ENCODE results near the gene IL23A. TPM values are rescaled to one million over a fixed set of nuclear protein-coding genes. Genes with fewer than 3 reads are reported as not detected.
A peak's percentile ranks its signal among the peaks of the same experiment; 100 is the strongest.

Gene IL23A
- total and polyA plus RNA-seq, 12 donors = 0.20 to 0.57 (median 0.41) TPM; not detected in 6

DNA sequence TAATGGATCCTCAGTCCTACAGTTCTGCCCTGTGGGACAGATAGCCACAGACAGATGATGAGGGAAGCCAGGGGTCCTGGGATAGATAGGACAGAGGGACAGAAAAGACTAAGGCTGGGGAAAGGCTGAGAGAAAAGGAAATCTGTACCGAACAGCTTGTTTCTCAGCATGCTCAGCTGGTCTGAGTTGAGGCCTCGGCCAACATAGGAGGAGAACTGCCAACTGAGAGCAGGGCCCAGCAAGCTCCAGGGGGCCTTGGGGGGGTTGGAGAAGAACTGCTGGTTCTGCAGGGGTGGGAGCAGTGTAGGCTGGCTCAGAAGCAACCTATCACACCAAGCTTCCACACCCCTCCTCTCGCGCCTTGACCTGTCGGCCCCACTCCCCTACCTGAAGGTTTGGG is 10.1 kb downstream of the IL23A start:
- TF ChIP-seq, protein P1, sequence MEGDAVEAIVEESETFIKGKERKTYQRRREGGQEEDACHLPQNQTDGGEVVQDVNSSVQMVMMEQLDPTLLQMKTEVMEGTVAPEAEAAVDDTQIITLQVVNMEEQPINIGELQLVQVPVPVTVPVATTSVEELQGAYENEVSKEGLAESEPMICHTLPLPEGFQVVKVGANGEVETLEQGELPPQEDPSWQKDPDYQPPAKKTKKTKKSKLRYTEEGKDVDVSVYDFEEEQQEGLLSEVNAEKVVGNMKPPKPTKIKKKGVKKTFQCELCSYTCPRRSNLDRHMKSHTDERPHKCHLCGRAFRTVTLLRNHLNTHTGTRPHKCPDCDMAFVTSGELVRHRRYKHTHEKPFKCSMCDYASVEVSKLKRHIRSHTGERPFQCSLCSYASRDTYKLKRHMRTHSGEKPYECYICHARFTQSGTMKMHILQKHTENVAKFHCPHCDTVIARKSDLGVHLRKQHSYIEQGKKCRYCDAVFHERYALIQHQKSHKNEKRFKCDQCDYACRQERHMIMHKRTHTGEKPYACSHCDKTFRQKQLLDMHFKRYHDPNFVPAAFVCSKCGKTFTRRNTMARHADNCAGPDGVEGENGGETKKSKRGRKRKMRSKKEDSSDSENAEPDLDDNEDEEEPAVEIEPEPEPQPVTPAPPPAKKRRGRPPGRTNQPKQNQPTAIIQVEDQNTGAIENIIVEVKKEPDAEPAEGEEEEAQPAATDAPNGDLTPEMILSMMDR (IDR thresholded peaks at IDR 0.05) = no peak
- H3K36me3 ChIP-seq = peaks cover 0 to 100% (median 80%) of the 10 kb centered on the region in 9 donors
- no peaks in the 10 kb centered on the region for H3K27me3 ChIP-seq
- H3K9me3 ChIP-seq = no peaks in the 10 kb centered on the region
- H3K4me1 ChIP-seq = no peaks in the 10 kb centered on the region
- H3K27ac ChIP-seq = no peak overlapping the region
- WGBS, 2 donors = 94 to 97% methylated on average over 5 of the region's 5 CpGs
- intact Hi-C loops (cut with DNase I) = loop anchor here in 1 of 10 donors (10.0 kb wide), 1 partner anchor 116 kb away; the partner anchor contains the start of gene SPRYD4
- no peak for ATAC-seq
- no peak overlapping the region for H3K4me3 ChIP-seq
- no peak for DNase-seq

DNA sequence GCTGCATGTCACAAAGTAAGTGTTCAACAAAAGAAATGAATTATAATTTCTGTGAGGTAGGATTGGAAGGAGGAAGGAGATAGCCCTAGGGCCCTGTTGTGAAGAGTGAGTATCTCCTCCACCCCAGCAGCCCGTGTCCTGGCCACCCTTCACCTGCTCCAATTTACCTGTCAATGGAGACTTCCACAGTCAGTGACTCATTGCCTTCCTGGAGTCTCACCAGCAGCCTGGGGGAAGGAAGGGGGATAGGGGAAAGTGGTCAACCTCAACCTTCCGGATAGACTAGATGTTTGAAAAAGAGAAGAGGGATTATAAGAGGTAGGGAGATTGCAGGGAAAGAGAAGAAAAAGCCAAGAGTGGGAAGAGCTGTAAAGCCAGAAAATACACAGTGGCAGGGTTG is 12.0 kb downstream of the IL23A start:
- WGBS, 2 donors = 88 to 91% methylated on average over 2 of the region's 2 CpGs
- DNase-seq (no peak), ATAC-seq (no peak)
- no peak overlapping the region for H3K27ac ChIP-seq
- TF ChIP-seq, protein P1 (IDR thresholded peaks at IDR 0.05) = no peak
- no peaks in the 10 kb centered on the region for H3K27me3 ChIP-seq
- H3K36me3 ChIP-seq = peaks cover 0 to 100% (median 84%) of the 10 kb centered on the region in 9 donors
- H3K4me1 ChIP-seq = no peaks in the 10 kb centered on the region
- no peak overlapping the region for H3K4me3 ChIP-seq
- intact Hi-C loops (cut with DNase I) = loop anchor here in 1 of 10 donors (10.0 kb wide), 1 partner anchor 114 kb away; the partner anchor contains the start of gene SPRYD4
- no peaks in the 10 kb centered on the region for H3K9me3 ChIP-seq

- Histone ChIP-seq H3K4me1 (peaks cover 0 to under 1% (median 0%) of the 10 kb centered on the region in 9 donors), H3K27ac (no peak overlapping the region), H3K27me3 (no peaks in the 10 kb centered on the region), H3K36me3 (peaks cover 0 to 100% (median 84%) of the 10 kb centered on the region in 9 donors), H3K4me3 (no peak overlapping the region), H3K9me3 (no peaks in the 10 kb centered on the region)
- DNase-seq (no peak), ATAC-seq (no peak)
- intact Hi-C loops (cut with DNase I) = loop anchor here in 1 of 10 donors (10.0 kb wide), 1 partner anchor 113 kb away; the partner anchor contains the start of gene SPRYD4
- TF ChIP-seq, protein P1 (IDR thresholded peaks at IDR 0.05) = no peak
- 93 to 94% methylated on average over 2 of the region's 2 CpGs for WGBS, 2 donors
Observed at GRCh38 chr12:56351325-56351724, 12.6 kb downstream of the IL23A start.

GRCh38 chr12:56358836-56359532 is 20.3 kb downstream of the IL23A start:
- intact Hi-C loops (cut with DNase I) = loop anchor here in 2 of 10 donors (5.0 to 10.0 kb wide), 2 partner anchors 42 to 106 kb away; partner anchors contain the start of genes CNPY2 (in 1 of the 2) and SPRYD4 (in 1 of the 2)
- DNase-seq (no peak), ATAC-seq (no peak)

More at GRCh38 chr12:56358836-56359532, 20.3 kb downstream of the IL23A start:
- peak overlapping the region; percentile 61 to 98 (median 84) for H3K4me3 ChIP-seq
- H3K4me1 ChIP-seq = peaks cover 0 to 39% (median 25%) of the 10 kb centered on the region in 9 donors
- peaks cover 0 to 37% (median 24%) of the 10 kb centered on the region in 9 donors for H3K36me3 ChIP-seq
- peak overlapping the region in 9 of 10 donors; percentile 64 to 95 (median 90) for H3K27ac ChIP-seq
- TF ChIP-seq, protein P1 (IDR thresholded peaks at IDR 0.05) = no peak
- H3K27me3 ChIP-seq = no peaks in the 10 kb centered on the region
- 0 to 21% methylated on average over 1 of the region's 1 CpG for whole genome bisulfite sequencing, 2 donors
- H3K9me3 ChIP-seq = no peaks in the 10 kb centered on the region

Measured in heart right ventricle (tissue), 16 donors.